NOMO-1 treated with DMSO at 0.1 percent for 48 hours (cell line): ENCODE measurements around the gene PBX2.
"Not testable (repeated sequence)": the region's sequence is repeated elsewhere in the genome, so short reads cannot be mapped to it uniquely, and the experiment has no call there.

Experiments used
- DNase-seq: peaks from one replicate; lab custom pipeline; 2025; ENCODE audit not compliant: unreplicated experiment; lab: John Stamatoyannopoulos, UW

PBX2 gene

GRCh38 chr6:32203426-32204267, 13.6 kb upstream of the PBX2 start:
- no peak for DNase-seq

- no peak for DNase-seq
These were observed 12.2 kb upstream of the PBX2 start for GRCh38 chr6:32202186-32202585.

- no peak for DNase-seq
These were observed 10.9 kb upstream of the PBX2 start for GRCh38 chr6:32200711-32201475.

GRCh38 chr6:32198866-32199265, 8.9 kb upstream of the PBX2 start:
- no peak for DNase-seq

- no peak for DNase-seq
These were observed 8.3 kb upstream of the PBX2 start for GRCh38 chr6:32198345-32198696.

- DNase-seq, result peak; percentile 11
These were observed 6.9 kb upstream of the PBX2 start for GRCh38 chr6:32196682-32197616.

GRCh38 chr6:32195902-32196681, 6.1 kb upstream of the PBX2 start:
- DNase-seq, result peak; percentile 21

GRCh38 chr6:32195652-32195901, 5.6 kb upstream of the PBX2 start:
- DNase-seq, result peak; percentile 98

- DNase-seq, result peak; percentile 58
These were observed 5.0 kb upstream of the PBX2 start for GRCh38 chr6:32194825-32195651.

- DNase-seq, result no peak
These were observed 4.4 kb upstream of the PBX2 start for GRCh38 chr6:32194388-32194787.

- DNase-seq, result not testable (repeated sequence)
These were observed 3.1 kb upstream of the PBX2 start for GRCh38 chr6:32193096-32193495.

GRCh38 chr6:32192608-32193039, 2.6 kb upstream of the PBX2 start, which contains the start of gene GPSM3:
GPSM3 (minus strand) TSS chr6:32192643; CDS start chr6:32192513, 130 bp downstream.
- peak; percentile 75 for DNase-seq

- DNase-seq, result no peak
These were observed 1.9 kb upstream of the PBX2 start for GRCh38 chr6:32191696-32192607.

- no peak for DNase-seq
These were observed 1.1 kb upstream of the PBX2 start for GRCh38 chr6:32190911-32191677.

GRCh38 chr6:32189742-32190053, 304 bp downstream of the PBX2 start:
- DNase-seq, result no peak

- no peak for DNase-seq
These were observed 797 bp downstream of the PBX2 start for GRCh38 chr6:32189069-32189741.

- no peak for DNase-seq
These were observed 1.5 kb downstream of the PBX2 start for GRCh38 chr6:32188381-32189068.
